HG02970 (cell line): Measurements from ENCODE around the gene CDH8.
"Not testable (repeated sequence)": the region's sequence is repeated elsewhere in the genome, so short reads cannot be mapped to it uniquely, and the experiment has no call there.

Experiments
- ATAC-seq: cut with Tn5 transposase; IDR thresholded peaks from one replicate; pipeline ENCODE4 v1.9.1; 2021; ENCODE audit warnings: mild to moderate bottlenecking, moderate library complexity, moderate number of reproducible peaks; ENCODE audit not compliant: unreplicated experiment, low FRiP score

The CDH8 gene

GRCh38 chr16:61798741-61799140, 237.5 kb downstream of the CDH8 start:
- ATAC-seq: no peak

- no peak for ATAC-seq
Observed at GRCh38 chr16:61797961-61798507, 238.2 kb downstream of the CDH8 start.

- no peak for ATAC-seq
Observed at GRCh38 chr16:61797296-61797795, 238.9 kb downstream of the CDH8 start.

GRCh38 chr16:61792194-61792909, 243.9 kb downstream of the CDH8 start:
- no peak for ATAC-seq

GRCh38 chr16:61791464-61791863, 244.8 kb downstream of the CDH8 start:
- no peak for ATAC-seq

DNA sequence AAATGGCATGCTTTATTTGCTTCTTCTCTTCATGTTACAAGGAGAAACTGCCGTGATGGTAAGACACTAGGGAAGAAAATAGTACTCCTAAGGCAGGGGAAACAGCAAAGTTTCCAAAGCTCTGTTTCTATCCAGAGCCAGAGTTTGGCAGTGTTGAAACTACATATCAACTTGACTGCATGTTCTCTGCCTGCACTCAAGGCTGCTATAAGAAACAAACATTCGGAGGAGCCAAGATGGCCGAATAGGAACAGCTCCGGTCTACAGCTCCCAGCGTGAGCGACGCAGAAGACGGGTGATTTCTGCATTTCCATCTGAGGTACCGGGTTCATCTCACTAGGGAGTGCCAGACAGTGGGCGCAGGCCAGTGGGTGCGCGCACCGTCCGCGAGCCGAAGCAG, 254.4 kb downstream of the CDH8 start:
- not testable (repeated sequence) for ATAC-seq

DNA sequence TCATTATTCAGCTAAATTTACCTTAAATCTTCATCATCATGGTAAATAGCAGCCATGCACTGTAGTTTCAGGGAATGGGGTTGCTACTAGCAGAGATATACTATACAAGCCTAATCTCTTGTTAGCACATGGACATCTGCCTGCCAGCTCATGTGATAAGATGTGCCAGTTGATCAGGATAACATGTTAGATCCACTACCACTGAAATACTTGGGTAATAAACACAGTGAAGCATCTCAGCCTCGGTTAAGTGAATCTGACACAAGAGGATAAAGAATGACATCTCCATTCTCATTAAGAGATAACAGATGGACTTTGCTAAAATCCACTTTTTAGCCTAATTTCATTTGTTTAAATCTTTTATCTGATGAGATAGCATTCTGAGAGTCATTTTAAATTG, 256.1 kb downstream of the CDH8 start:
- no peak for ATAC-seq

- ATAC-seq: no peak
Observed at GRCh38 chr16:61770301-61770700, 265.9 kb downstream of the CDH8 start.

GRCh38 chr16:61763991-61764390, 272.2 kb downstream of the CDH8 start:
- ATAC-seq: no peak

GRCh38 chr16:61763013-61763412, 273.2 kb downstream of the CDH8 start:
- ATAC-seq: no peak

DNA sequence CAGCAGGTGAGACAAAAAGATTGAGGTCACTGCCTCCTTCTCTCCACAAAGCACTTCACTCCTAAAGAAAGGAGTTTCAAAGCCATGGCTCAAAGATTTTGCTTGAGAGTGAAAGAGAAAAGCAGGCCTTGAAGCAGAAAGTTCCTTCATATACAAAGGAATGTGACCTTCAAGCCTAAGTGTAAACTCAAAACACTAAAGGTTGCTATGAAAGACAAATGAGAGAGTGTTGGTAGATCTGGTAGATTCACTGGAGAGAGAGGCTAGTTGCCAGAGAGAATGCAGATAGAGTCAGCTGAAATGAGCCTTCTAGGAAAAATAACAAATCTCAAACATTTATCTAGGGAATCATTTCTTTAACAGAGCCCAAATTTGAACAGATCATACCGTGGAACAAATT, 305.2 kb downstream of the CDH8 start:
- no peak for ATAC-seq

GRCh38 chr16:61726701-61727100, 309.5 kb downstream of the CDH8 start:
- no peak for ATAC-seq

GRCh38 chr16:61726125-61726524, 310.1 kb downstream of the CDH8 start:
- no peak for ATAC-seq

DNA sequence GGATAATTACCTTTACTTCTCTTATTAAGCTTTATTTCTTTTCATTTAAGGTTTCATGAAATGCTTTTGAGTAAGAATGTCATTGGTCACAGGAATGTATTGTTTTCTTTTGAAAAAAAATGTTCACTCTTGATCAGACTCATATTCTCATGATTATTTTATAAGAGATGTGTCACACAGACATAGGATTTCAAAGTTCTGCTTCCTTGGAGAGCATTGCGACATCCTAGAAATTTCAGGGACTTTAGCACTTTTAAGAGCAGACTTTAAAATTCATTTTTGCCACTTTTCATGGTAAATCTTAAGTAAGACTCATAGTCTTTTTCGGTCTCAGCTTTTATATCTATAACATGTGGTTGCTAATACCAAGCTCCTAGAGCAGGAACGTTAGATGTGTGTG, 314.7 kb downstream of the CDH8 start:
- no peak for ATAC-seq

DNA sequence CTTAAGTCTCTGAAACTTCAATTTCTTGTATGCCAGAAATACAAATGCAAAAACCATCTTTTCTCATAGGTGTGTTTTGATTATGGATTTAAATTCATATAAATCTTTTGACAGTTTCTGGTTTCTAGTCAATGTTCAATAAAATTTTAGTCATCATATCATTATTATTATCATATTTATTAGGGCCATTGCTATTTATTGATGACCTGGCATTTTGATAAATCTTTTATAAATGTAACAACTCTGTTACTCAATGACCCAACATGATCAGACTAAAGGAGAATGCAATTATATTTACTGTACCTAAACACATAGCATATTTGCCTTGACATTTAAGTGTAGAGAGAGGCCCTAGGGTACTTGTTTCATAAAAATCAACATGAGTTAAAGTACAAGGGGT, 320.8 kb downstream of the CDH8 start:
- ATAC-seq: no peak

- no peak for ATAC-seq
Observed at GRCh38 chr16:61713787-61714186, 322.5 kb downstream of the CDH8 start.

- not testable (repeated sequence) for ATAC-seq
Observed at GRCh38 chr16:61699640-61700039, 336.6 kb downstream of the CDH8 start.

- no peak for ATAC-seq
Observed at GRCh38 chr16:61684541-61684940, 351.7 kb downstream of the CDH8 start.

DNA sequence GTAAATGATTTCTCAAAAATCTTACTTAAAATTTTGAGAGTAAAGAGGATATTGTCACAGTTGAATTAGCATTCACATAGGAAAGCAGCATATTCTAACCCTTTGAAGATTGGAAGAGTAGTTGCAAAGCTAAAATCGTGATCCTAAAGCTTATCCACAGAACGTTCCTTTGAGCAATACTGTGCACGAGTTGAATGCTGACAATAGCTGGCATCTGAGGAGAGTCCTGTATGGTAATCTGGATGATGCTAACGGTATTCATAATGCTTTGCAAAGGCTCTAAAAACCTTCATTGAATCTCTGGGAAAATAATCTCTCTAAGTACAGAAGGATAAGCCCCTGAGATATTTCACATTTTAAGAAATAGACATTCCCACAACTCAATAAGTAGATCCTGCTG, 354.6 kb downstream of the CDH8 start:
- no peak for ATAC-seq

GRCh38 chr16:61681124-61681523, 355.1 kb downstream of the CDH8 start:
- no peak for ATAC-seq

- ATAC-seq: no peak
Observed at GRCh38 chr16:61678182-61678581, 358.1 kb downstream of the CDH8 start.

DNA sequence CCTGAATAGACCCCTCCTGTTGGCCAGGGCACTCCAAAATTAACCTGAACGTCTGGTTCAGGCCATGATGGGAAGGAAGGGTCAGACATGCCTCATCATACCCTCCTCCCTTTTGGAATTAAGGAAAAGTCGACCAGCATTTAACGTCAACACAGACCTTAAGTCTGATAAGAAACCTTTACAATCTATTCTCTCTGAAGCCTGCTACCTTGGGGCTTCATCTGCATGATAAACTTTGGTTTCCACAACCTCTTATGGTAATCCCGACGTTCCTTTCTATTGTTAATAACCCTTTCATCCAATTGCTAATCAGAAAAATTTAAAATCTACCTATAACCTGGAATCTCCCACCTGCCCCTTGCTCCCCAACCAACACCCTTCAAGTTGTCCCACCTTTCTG, 358.5 kb downstream of the CDH8 start:
- no peak for ATAC-seq
